Measurements from ENCODE around the gene SGPL1.
"Not testable (repeated sequence)": the region's sequence is repeated elsewhere in the genome, so short reads cannot be mapped to it uniquely, and the experiment has no call there.

Gene SGPL1

GRCh38 chr10:70906031-70906783 is 90.5 kb downstream of the SGPL1 start:
- no peak for DNase-seq (ENCODE audit: low spot score)

DNA sequence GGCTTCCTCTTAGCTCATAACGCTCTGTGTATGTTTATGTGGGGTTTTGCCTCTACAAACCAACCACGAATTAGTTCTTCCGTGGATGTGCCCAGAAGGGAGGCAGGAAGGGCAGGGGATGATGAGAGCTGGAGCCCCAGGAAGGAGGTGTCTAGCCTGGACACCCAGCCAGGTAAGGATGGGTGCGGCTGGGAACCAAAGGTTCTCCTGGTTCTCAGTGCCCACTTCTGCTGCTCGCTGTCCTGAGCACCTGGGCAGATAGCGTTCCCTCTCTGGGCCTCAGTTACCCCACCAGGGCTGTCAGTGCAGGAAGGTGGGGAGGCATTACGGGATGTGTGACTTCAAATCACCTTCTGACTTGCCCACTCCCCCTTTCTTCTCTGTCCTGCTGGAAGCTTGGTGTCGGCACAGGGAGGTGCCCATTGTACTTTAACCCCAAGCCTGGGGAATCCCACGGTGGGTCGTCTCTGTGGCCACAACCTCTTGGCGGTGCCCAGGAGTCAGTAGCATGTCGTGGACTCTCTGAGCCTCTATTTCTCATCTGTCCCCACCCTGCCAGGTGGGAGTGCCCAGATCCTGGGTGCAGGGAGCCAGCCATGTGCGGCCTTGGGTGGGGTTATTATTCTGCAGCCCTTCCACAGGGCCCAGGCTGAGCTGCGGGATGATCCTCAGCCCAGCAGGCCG is 91.3 kb downstream of the SGPL1 start:
- no peak for DNase-seq (ENCODE audit: low spot score)

- DNase-seq (ENCODE audit: low spot score) = no peak
Measured at GRCh38 chr10:70907637-70908405, 92.1 kb downstream of the SGPL1 start.

GRCh38 chr10:70908406-70909296 is 92.9 kb downstream of the SGPL1 start:
- no peak for DNase-seq (ENCODE audit: low spot score)

DNA sequence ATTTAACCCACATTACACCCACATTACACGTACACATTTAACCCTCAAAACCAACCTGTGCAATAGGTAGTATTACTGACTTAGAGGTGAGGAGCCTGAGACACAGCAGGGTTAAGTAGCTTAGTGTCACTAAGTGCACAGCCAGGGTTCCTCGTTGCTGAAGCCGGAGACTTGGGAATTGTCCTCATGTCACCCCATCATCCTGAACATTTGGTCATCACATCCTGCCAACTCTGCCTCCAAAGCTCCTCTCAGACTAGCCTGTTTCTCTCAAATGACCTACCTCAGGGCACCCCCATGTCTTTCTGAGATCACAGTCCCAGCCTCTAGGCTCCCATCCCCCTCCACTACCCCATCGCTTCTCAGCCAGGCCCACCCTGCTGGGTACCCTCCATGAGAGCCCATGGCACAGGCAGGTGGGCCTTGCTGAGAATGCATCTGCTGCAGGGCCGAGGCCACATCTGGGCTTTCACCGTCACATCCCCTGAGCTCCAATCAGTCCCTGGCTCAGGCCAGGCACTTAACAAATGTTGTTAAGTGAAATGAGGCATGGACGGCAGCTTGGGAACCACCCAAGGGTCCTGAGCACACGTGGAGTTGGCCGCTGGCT is 93.7 kb downstream of the SGPL1 start:
- no peak for DNase-seq (ENCODE audit: low spot score)

- DNase-seq (ENCODE audit: low spot score) = no peak
Measured at GRCh38 chr10:70910486-70911341, 95.0 kb downstream of the SGPL1 start.

- DNase-seq (ENCODE audit: low spot score) = no peak
Measured at GRCh38 chr10:70911386-70911785, 95.6 kb downstream of the SGPL1 start.

GRCh38 chr10:70912556-70912955 is 96.8 kb downstream of the SGPL1 start:
- DNase-seq (ENCODE audit: low spot score) = no peak

DNA sequence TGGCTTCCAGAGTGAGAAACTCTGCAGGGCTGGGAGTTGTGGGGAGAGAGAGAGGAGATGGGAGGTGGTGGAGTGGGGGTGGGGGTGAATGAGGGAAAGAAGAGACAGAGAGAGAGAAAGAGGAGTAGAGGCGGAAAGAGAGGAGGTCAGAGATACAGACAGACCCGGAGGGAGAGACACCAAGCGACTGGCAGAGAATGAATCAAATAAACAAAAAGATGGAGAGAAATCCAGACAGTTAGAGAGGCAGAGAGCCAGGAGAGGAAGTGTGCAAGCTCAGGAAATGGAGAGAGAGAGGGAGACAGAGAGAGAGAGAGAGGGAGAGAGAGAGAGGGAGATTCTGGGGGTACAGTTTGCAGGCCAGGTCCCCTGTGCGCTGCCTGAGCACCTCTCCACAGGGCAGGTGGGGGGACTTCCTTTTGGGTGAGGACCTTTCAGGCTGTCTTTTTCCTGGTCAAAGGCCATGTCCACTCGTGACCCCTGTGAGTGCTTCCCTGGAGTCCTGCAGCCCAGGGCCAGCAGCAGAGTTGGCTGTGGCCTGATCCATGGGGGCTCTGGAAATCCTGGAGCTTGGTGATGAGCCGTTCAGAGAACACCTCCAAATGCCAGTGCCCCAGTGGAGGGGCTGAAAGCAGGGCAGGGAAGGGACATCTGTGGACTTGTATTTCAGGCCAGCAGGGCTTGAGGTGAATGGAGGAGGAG is 97.6 kb downstream of the SGPL1 start:
- DNase-seq (ENCODE audit: low spot score) = no peak

DNA sequence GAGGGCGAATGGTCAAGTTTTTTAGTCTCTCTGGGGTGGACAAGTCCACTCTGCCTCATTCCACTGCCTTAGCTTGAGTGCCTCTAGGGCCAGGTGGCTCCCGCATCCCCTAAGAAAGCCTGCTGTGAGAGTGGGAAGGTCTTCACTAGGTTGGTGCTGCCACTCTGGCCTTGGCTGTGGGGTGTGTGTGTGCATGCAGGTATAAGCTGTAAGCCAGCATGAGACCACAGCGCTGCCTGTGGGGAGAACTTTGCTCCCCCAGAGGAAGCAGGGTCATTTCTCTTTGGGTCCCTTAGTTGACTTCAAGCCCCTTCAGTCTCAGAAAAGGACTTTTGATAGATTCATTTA is 98.1 kb downstream of the SGPL1 start:
- no peak for DNase-seq (ENCODE audit: low spot score)

DNA sequence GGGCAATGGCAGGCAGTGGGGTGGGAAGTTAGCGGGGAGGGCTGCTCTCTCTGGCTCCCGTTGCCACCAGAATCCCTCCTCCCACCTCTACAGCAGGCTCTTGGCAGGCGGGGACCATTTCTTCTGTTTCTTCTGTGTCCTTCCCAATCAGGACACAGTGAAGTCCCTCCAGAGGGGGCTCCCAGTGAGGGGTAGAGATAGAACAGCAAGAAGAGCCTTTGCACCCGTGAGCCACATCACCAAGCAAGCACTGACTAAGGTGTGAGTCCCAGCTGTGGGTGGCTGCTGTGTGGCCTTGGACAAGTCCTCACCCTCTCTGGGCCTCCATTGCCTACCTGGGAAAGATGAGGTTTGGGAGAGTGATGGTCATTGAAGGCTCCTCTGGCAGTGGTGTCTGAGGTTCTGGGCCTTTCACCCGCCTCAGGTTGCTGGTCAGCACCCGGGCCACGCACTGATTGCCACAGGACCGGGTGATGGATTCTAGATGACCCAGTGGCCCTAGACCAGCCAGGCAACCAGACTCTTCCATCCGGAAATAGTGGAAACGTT is 98.6 kb downstream of the SGPL1 start:
- DNase-seq (ENCODE audit: low spot score) = no peak

DNA sequence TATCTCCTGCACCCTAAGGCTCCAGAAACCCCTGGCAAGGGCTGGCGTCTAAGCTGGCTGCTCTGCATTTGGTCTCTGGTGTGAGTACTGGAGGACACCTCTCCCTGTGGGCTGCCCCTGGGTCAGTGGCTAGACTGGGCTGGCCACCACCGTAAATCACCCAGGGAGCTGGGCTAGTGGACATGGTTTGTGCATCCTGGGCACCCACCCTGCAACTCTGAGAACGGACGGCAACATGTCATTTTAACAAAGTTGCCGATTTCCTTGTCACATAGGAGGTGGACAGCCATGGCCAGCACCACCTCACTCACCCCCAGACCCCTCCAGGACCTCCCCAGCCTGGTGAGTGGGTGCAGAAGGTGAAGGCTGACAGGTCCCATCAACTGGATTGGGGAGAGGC is 99.5 kb downstream of the SGPL1 start:
- DNase-seq (ENCODE audit: low spot score) = no peak

DNA sequence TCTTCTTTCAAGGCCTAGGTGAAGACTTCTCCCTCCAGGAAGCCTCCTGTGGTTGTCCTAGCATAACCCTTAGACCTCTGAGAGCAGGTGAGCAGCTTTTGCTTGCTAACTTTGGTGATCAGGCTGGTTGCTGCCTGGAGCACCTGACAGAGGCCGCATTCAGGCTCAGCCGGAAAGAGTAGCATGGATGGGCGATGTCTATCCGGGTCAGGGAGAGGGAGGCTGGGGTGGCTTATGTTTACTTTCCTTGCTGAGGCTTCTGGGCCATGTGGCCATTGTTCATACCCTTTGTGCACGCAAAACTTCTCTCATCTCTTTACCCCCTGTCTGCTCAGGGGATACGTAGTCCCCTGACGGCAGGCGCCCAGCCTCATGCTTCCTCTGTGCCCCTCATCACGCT is 100.1 kb downstream of the SGPL1 start:
- no peak for DNase-seq (ENCODE audit: low spot score)

DNA sequence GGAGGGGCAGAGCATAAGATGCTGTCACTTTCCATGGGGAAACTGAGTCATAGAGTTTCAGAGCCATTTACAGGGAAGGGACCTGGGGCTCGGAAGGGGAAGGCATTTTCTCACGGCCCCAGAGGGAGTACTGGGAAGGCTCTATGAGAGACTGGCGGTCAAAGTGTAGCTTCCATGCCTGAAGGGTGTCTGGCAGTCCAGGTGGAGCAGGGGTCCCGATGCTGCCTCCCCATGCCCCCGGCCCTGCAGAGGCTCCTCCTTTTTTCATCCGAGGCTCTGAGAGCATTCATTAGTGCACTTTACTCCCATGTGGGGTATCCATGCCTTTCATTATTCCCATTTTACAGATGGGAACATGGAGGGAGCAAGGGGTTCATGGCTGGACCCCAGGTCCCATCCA is 100.5 kb downstream of the SGPL1 start:
- DNase-seq (ENCODE audit: low spot score) = no peak

DNA sequence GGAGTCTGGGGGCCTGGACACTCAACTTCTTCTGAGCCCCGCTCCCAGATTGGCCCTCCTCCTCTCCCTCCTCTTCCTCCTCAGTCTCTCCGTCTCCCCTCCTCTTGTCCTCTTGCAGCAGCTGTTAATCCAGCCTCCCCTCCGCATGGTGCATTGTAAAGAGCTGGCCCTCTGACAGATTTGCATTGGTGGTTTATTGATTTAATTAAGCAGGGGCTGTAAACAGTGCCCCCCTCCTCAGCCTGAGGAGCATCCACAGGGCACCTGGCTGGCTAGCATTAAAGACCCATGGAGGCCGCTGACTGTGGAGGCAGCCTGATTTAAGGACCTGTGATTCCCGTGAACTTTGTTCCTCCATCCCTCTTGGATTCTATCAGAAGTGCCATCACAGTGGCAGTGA is 101.5 kb downstream of the SGPL1 start:
- no peak for DNase-seq (ENCODE audit: low spot score)

GRCh38 chr10:70917635-70918034 is 101.9 kb downstream of the SGPL1 start:
- no peak for DNase-seq (ENCODE audit: low spot score)

- DNase-seq (ENCODE audit: low spot score) = no peak
Measured at GRCh38 chr10:70918851-70919530, 103.2 kb downstream of the SGPL1 start.

- DNase-seq (ENCODE audit: low spot score) = not testable (repeated sequence)
Measured at GRCh38 chr10:70919906-70920305, 104.2 kb downstream of the SGPL1 start.

DNA sequence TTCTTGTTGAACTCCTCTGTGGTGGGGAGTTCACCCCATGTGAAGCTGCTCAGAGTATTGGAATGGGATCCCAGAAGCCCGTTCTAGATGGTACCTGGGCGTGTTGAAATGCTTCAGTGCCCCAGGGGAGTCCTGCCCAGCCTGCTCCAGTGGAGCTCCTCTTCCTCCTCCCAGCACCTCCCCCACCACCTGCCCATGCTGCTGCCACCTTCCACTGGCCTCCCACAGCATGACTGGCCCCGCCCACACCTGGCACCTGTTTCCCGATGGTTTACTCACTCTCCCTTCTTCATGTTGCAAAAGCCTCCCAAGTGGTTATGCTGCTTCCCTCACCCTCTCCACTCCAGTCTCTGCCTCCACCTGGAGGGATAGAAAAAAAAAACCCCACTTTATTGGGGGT is 104.8 kb downstream of the SGPL1 start:
- no peak for DNase-seq (ENCODE audit: low spot score)

All from pons (tissue), 1 donor.